Measurements from ENCODE around the gene LRRN2. TPM values are rescaled to one million over a fixed set of nuclear protein-coding genes. Genes with fewer than 3 reads are reported as not detected.

LRRN2 gene
- total and polyA plus RNA-seq, 9 of the 15 experiments (the other 6 are each of a cell fraction or from before 2014, with no cell fraction given): 0.05 TPM; not detected in 8

DNA sequence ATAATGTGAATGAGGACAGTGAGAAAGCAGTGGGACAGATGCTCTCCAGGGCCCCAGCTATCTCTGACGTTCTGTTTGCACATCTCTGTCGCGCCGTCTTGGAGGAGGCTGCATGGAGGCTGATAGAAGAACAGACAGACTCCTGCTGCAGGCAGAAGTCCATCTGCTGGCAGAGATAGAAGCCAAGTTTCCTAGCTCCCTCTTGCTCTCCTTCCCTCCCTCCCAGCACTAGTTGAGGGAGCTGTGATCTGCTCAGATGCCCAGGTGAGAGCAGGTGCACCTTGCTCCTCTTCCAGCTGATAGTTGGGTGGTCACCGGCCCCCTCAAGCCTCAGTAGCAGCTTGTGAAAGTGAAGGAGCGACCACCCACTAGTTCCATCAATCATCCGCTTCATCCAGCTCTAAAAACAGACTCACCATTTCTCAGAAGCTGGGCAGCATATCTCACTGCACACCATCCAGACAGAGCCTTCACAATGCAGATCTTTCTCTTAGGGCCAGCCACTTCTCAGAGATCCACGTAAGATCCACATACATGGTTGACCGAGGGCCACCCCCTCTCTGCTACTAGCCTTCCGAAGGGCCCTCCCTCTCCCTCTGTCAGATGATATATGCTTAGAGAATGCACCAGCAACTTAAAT lies 12.9 kb downstream of the LRRN2 start (continued):
- TF ChIP-seq CREB3L1 (IDR thresholded peaks at IDR 0.05; ENCODE audit: borderline replicate concordance, low read depth): peak; percentile 55; the same call in 1 of the 2 replicates
- TF ChIP-seq MXI1 (IDR thresholded peaks at IDR 0.05; ENCODE audit: low read depth, low read length): peak; percentile 80; the same call in 1 of the 2 replicates
- TF ChIP-seq KAT7 (CRISPR knock-in tag; IDR thresholded peaks at IDR 0.05; ENCODE audit: borderline replicate concordance): peak; percentile 71; the same call in 1 of the 2 replicates
- TF ChIP-seq SMAD3 (CRISPR knock-in tag; conservative IDR thresholded peaks at IDR 0.05): peak; percentile 92
- TF ChIP-seq, protein P1, sequence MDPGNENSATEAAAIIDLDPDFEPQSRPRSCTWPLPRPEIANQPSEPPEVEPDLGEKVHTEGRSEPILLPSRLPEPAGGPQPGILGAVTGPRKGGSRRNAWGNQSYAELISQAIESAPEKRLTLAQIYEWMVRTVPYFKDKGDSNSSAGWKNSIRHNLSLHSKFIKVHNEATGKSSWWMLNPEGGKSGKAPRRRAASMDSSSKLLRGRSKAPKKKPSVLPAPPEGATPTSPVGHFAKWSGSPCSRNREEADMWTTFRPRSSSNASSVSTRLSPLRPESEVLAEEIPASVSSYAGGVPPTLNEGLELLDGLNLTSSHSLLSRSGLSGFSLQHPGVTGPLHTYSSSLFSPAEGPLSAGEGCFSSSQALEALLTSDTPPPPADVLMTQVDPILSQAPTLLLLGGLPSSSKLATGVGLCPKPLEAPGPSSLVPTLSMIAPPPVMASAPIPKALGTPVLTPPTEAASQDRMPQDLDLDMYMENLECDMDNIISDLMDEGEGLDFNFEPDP (CRISPR knock-in tag; IDR thresholded peaks at IDR 0.05): peak; percentile 89
- TF ChIP-seq BDP1 (IDR thresholded peaks at IDR 0.05; ENCODE audit: insufficient read depth, insufficient read length): no peak
- TF ChIP-seq TEAD1 (CRISPR knock-in tag; IDR thresholded peaks at IDR 0.05): peak; percentile 31 to 79; a peak in 2 of 4 replicates
- TF ChIP-seq FOSL1 (tag; conservative IDR thresholded peaks at IDR 0.05): peak; percentile 57; the same call in 1 of the 2 replicates
- peak; percentile 94 for TF ChIP-seq BCOR (IDR thresholded peaks at IDR 0.05)
- peak; percentile 96 for TF ChIP-seq ETS1 (conservative IDR thresholded peaks at IDR 0.05; ENCODE audit: control insufficient read depth, low read depth, low read length)
- TF ChIP-seq TRIM28 (IDR thresholded peaks at IDR 0.05): peak; percentile 70; the same call in 1 of the 2 replicates
- no peak for TF ChIP-seq PATZ1 (CRISPR knock-in tag; IDR thresholded peaks at IDR 0.05; ENCODE audit: borderline replicate concordance)
- no peak; the same call in 1 of the 2 replicates for TF ChIP-seq CGGBP1 (CRISPR knock-in tag; IDR thresholded peaks at IDR 0.05)
- TF ChIP-seq, protein P2, sequence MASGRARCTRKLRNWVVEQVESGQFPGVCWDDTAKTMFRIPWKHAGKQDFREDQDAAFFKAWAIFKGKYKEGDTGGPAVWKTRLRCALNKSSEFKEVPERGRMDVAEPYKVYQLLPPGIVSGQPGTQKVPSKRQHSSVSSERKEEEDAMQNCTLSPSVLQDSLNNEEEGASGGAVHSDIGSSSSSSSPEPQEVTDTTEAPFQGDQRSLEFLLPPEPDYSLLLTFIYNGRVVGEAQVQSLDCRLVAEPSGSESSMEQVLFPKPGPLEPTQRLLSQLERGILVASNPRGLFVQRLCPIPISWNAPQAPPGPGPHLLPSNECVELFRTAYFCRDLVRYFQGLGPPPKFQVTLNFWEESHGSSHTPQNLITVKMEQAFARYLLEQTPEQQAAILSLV (tag; IDR thresholded peaks at IDR 0.05): peak; percentile 78
- TF ChIP-seq TBL1XR1 (IDR thresholded peaks at IDR 0.05; ENCODE audit: low read length in 2 of 2): peak; percentile 94 to 99
- TF ChIP-seq ZNF263 (CRISPR knock-in tag; IDR thresholded peaks at IDR 0.05; ENCODE audit: borderline replicate concordance): peak; percentile 74; the same call in 1 of the 2 replicates
- TF ChIP-seq SMAD1 (IDR thresholded peaks at IDR 0.05; ENCODE audit: low read depth, low read length, partially characterized antibody): peak; percentile 87
- TF ChIP-seq ZNF766 (CRISPR knock-in tag; conservative IDR thresholded peaks at IDR 0.05): peak; percentile 91

All from K562 (cell line).